ENCODE measurements around the gene PHF2. TPM values are rescaled to one million over a fixed set of nuclear protein-coding genes. Genes with fewer than 3 reads are reported as not detected.

PHF2 gene
- total and polyA plus RNA-seq, 2 experiments from 2014 or later = 4.3 to 11.8 TPM

GRCh38 chr9:93531374-93531773 lies 45.0 kb upstream of the PHF2 start:
- Histone ChIP-seq H3K36me3 (ENCODE audit: insufficient read depth) (peaks cover 32% of the 10 kb centered on the region), H3F3A (replicated peaks; ENCODE audit: low read depth) (no peaks in the 10 kb centered on the region), H4K20me1 (replicated peaks; ENCODE audit: insufficient read depth) (peaks cover 8% of the 10 kb centered on the region), H3K4me2 (no peak overlapping the region), H3K4me3 (no peak overlapping the region), H3K9me2 (ENCODE audit: insufficient read depth) (0 out of 2 replicates have a peak, but pooled peaks cover 7% of the 10 kb centered on the region), H3K79me2 (replicated peaks; ENCODE audit: insufficient read depth) (peaks cover 7% of the 10 kb centered on the region; the same call in 1 of the 2 replicates), H3K27me3 (ENCODE audit: insufficient read depth) (no peaks in the 10 kb centered on the region), H3K27ac (ENCODE audit: low read depth) (no peak overlapping the region), H3K4me1 (ENCODE audit: insufficient read depth) (no peaks in the 10 kb centered on the region), H2AFZ (no peak overlapping the region)
- DNase-seq (ENCODE audit: low spot score) (peak; percentile 25), ATAC-seq (peak; percentile 56)
- 0 out of 3 replicates have a peak, but pooled peaks cover 1% of the 10 kb centered on the region for H3K4me1 Mint-ChIP-seq
- no peak overlapping the region for H3K27ac Mint-ChIP-seq
- H3K36me3 Mint-ChIP-seq (ENCODE audit: low read depth) = peaks cover 65% of the 10 kb centered on the region
- H3K4me3 Mint-ChIP-seq = no peak overlapping the region
- TF ChIP-seq CTCF (conservative IDR thresholded peaks at IDR 0.05; ENCODE audit: low read depth in 2 of 2) (0 out of 4 replicates have a peak, but pooled peaks of 1 of the 2 experiments have one; percentile 10), EZH2 (IDR thresholded peaks at IDR 0.05; ENCODE audit: low read depth, unreplicated experiment) (no peak), JUNB (IDR thresholded peaks at IDR 0.05; ENCODE audit: unreplicated experiment) (no peak)
- peaks cover 2% of the 10 kb centered on the region for H3K27me3 Mint-ChIP-seq (ENCODE audit: insufficient read depth, low read depth, poor library complexity)
- H3K9me3 Mint-ChIP-seq = no peaks in the 10 kb centered on the region

GRCh38 chr9:93532141-93532540 lies 44.2 kb upstream of the PHF2 start:
- ATAC-seq = no peak
- Mint-ChIP-seq H3K27me3 (ENCODE audit: insufficient read depth, low read depth, poor library complexity) (peaks cover 4% of the 10 kb centered on the region), H3K4me1 (peaks cover 2% of the 10 kb centered on the region; the same call in 1 of the 3 replicates), H3K36me3 (ENCODE audit: low read depth) (peaks cover 62% of the 10 kb centered on the region), H3K4me3 (no peak overlapping the region), H3K27ac (no peak overlapping the region), H3K9me3 (no peaks in the 10 kb centered on the region)
- Histone ChIP-seq H3K79me2 (replicated peaks; ENCODE audit: insufficient read depth) (peaks cover 7% of the 10 kb centered on the region; the same call in 1 of the 2 replicates), H3K9me2 (ENCODE audit: insufficient read depth) (0 out of 2 replicates have a peak, but pooled peaks cover 7% of the 10 kb centered on the region), H3F3A (replicated peaks; ENCODE audit: low read depth) (no peaks in the 10 kb centered on the region), H3K27me3 (ENCODE audit: insufficient read depth) (no peaks in the 10 kb centered on the region), H2AFZ (no peak overlapping the region), H3K27ac (ENCODE audit: low read depth) (no peak overlapping the region), H3K4me3 (no peak overlapping the region), H3K36me3 (ENCODE audit: insufficient read depth) (peaks cover 32% of the 10 kb centered on the region), H3K4me2 (no peak overlapping the region), H4K20me1 (replicated peaks; ENCODE audit: insufficient read depth) (peaks cover 10% of the 10 kb centered on the region), H3K4me1 (ENCODE audit: insufficient read depth) (no peaks in the 10 kb centered on the region)
- TF ChIP-seq CREB1 (CRISPR knock-in tag; IDR thresholded peaks at IDR 0.05; ENCODE audit: low read depth) (no peak), EZH2phosphoT487 (IDR thresholded peaks at IDR 0.05; ENCODE audit: unreplicated experiment) (no peak), ZNF331 (CRISPR knock-in tag; IDR thresholded peaks at IDR 0.05; ENCODE audit: low read depth) (no peak)
- DNase-seq (ENCODE audit: low spot score) = no peak

- H4K20me1 ChIP-seq (replicated peaks; ENCODE audit: insufficient read depth) = peaks cover 10% of the 10 kb centered on the region; the same call in 1 of the 2 replicates
- peaks cover 15% of the 10 kb centered on the region for H3K79me2 ChIP-seq (replicated peaks; ENCODE audit: insufficient read depth)
- Mint-ChIP-seq H3K9me3 (no peaks in the 10 kb centered on the region), H3K36me3 (ENCODE audit: low read depth) (peaks cover 54% of the 10 kb centered on the region), H3K27me3 (ENCODE audit: insufficient read depth, low read depth, poor library complexity) (peaks cover 4% of the 10 kb centered on the region), H3K4me3 (no peak overlapping the region), H3K4me1 (peaks cover 2% of the 10 kb centered on the region; the same call in 1 of the 3 replicates), H3K27ac (peak overlapping the region; percentile 60; the same call in 1 of the 2 replicates)
- no peak overlapping the region for H3K4me2 ChIP-seq
- DNase-seq (ENCODE audit: low spot score) (peak; percentile 44), ATAC-seq (peak; percentile 89)
- H3K27me3 ChIP-seq (ENCODE audit: insufficient read depth) = no peaks in the 10 kb centered on the region
- no peaks in the 10 kb centered on the region for H3K4me1 ChIP-seq (ENCODE audit: insufficient read depth)
- H3K27ac ChIP-seq (ENCODE audit: low read depth) = no peak overlapping the region
- no peak overlapping the region for H2AFZ ChIP-seq
- H3K9me2 ChIP-seq (ENCODE audit: insufficient read depth) = 0 out of 2 replicates have a peak, but pooled peaks cover 7% of the 10 kb centered on the region
- H3K36me3 ChIP-seq (ENCODE audit: insufficient read depth) = peaks cover 28% of the 10 kb centered on the region
- no peaks in the 10 kb centered on the region for H3F3A ChIP-seq (replicated peaks; ENCODE audit: low read depth)
- no peak overlapping the region for H3K4me3 ChIP-seq
- peak; percentile 24 to 35; a peak in 2 of 4 replicates for TF ChIP-seq CTCF (conservative IDR thresholded peaks at IDR 0.05; ENCODE audit: low read depth in 2 of 2)
- TF ChIP-seq POLR2AphosphoS5 (IDR thresholded peaks at IDR 0.05; ENCODE audit: low read depth) = no peak
- TF ChIP-seq CREB1 (CRISPR knock-in tag; IDR thresholded peaks at IDR 0.05; ENCODE audit: low read depth) = no peak
Observed at GRCh38 chr9:93533863-93534262, 42.5 kb upstream of the PHF2 start.
